NCI-H187 treated with DMSO at 0.1 percent for 48 hours (cell line): ENCODE results near the gene BRICD5.

ENCODE experiments used
- DNase-seq: peaks from one replicate; lab custom pipeline; 2025; lab: John Stamatoyannopoulos, UW

The BRICD5 gene

GRCh38 chr16:2237493-2238149, 27.0 kb upstream of the BRICD5 start:
- no peak for DNase-seq

- DNase-seq = no peak
Measured at GRCh38 chr16:2237102-2237482, 26.4 kb upstream of the BRICD5 start.

GRCh38 chr16:2236337-2237101, 25.9 kb upstream of the BRICD5 start, which contains the start of gene DNASE1L2:
Gene DNASE1L2 (plus strand): TSS chr16:2236444. CDS start chr16:2236817, 373 bp downstream.
- DNase-seq = no peak

- DNase-seq = no peak
Measured at GRCh38 chr16:2235695-2236336, 25.2 kb upstream of the BRICD5 start.

- no peak for DNase-seq
Measured at GRCh38 chr16:2235234-2235651, 24.6 kb upstream of the BRICD5 start.

GRCh38 chr16:2234813-2235170, 24.1 kb upstream of the BRICD5 start:
- DNase-seq = no peak

- peak; percentile 68 for DNase-seq
Measured at GRCh38 chr16:2233872-2234812, 23.5 kb upstream of the BRICD5 start.

GRCh38 chr16:2233046-2233775, 22.5 kb upstream of the BRICD5 start:
- DNase-seq = no peak

GRCh38 chr16:2232094-2232990, 21.7 kb upstream of the BRICD5 start:
- no peak for DNase-seq

GRCh38 chr16:2231016-2231931, 20.6 kb upstream of the BRICD5 start:
- DNase-seq = peak; percentile 83

- no peak for DNase-seq
Measured at GRCh38 chr16:2230376-2230775, 19.7 kb upstream of the BRICD5 start.

GRCh38 chr16:2229632-2230250, 19.1 kb upstream of the BRICD5 start:
- DNase-seq = no peak

GRCh38 chr16:2229091-2229490, 18.4 kb upstream of the BRICD5 start:
- no peak for DNase-seq

GRCh38 chr16:2228161-2228824, 17.6 kb upstream of the BRICD5 start:
- no peak for DNase-seq

GRCh38 chr16:2226918-2227317, 16.3 kb upstream of the BRICD5 start:
- no peak for DNase-seq

GRCh38 chr16:2226245-2226793, 15.7 kb upstream of the BRICD5 start:
- no peak for DNase-seq

- no peak for DNase-seq
Measured at GRCh38 chr16:2223942-2224486, 13.4 kb upstream of the BRICD5 start.
